Measurements from ENCODE around the gene EHMT1.

- no peak for TF ChIP-seq NFYB (IDR thresholded peaks at IDR 0.05; ENCODE audit: insufficient read depth, low read depth, low read length)
- no peak for TF ChIP-seq SREBF2 (IDR thresholded peaks at IDR 0.05; ENCODE audit: low read length)
- TF ChIP-seq, protein P1, sequence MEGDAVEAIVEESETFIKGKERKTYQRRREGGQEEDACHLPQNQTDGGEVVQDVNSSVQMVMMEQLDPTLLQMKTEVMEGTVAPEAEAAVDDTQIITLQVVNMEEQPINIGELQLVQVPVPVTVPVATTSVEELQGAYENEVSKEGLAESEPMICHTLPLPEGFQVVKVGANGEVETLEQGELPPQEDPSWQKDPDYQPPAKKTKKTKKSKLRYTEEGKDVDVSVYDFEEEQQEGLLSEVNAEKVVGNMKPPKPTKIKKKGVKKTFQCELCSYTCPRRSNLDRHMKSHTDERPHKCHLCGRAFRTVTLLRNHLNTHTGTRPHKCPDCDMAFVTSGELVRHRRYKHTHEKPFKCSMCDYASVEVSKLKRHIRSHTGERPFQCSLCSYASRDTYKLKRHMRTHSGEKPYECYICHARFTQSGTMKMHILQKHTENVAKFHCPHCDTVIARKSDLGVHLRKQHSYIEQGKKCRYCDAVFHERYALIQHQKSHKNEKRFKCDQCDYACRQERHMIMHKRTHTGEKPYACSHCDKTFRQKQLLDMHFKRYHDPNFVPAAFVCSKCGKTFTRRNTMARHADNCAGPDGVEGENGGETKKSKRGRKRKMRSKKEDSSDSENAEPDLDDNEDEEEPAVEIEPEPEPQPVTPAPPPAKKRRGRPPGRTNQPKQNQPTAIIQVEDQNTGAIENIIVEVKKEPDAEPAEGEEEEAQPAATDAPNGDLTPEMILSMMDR (IDR thresholded peaks at IDR 0.05 in 2 of 3, conservative IDR thresholded peaks at IDR 0.05 in 1 of 3; ENCODE audit: control insufficient read depth in 2 of 3, extremely low read depth in 1 of 3, insufficient read depth in 1 of 3, low read depth in 3 of 3, low read length in 3 of 3) = no peak
- TF ChIP-seq EZH2 (IDR thresholded peaks at IDR 0.05; ENCODE audit: borderline replicate concordance, control insufficient read depth, low read depth, low read length) = no peak
- no peak for TF ChIP-seq SMC3 (IDR thresholded peaks at IDR 0.05; ENCODE audit: borderline replicate concordance, low read length)
- no peak for TF ChIP-seq DPF2 (IDR thresholded peaks at IDR 0.05)
- no peak for TF ChIP-seq TCF12 (IDR thresholded peaks at IDR 0.05; ENCODE audit: low read depth, low read length)
- no peak for TF ChIP-seq BMI1 (IDR thresholded peaks at IDR 0.05; ENCODE audit: borderline replicate concordance)
- no peak for TF ChIP-seq RAD51 (IDR thresholded peaks at IDR 0.05)
- TF ChIP-seq POLR2AphosphoS5 (IDR thresholded peaks at IDR 0.05; ENCODE audit: low read length) = no peak
- TF ChIP-seq, protein P2, sequence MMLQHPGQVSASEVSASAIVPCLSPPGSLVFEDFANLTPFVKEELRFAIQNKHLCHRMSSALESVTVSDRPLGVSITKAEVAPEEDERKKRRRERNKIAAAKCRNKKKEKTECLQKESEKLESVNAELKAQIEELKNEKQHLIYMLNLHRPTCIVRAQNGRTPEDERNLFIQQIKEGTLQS (IDR thresholded peaks at IDR 0.05; ENCODE audit: borderline replicate concordance, extremely low read depth, low read depth, low read length) = no peak
- no peak for TF ChIP-seq E2F4 (IDR thresholded peaks at IDR 0.05; ENCODE audit: low read depth, low read length)
- no peak for TF ChIP-seq E4F1 (IDR thresholded peaks at IDR 0.05; ENCODE audit: borderline replicate concordance, partially characterized antibody)
These were observed 133.6 kb downstream of the EHMT1 start for GRCh38 chr9:137752426-137752825.

Measured in GM12878 (cell line).